ENCODE results near the gene OR51Q1.

OR51Q1 gene

DNA sequence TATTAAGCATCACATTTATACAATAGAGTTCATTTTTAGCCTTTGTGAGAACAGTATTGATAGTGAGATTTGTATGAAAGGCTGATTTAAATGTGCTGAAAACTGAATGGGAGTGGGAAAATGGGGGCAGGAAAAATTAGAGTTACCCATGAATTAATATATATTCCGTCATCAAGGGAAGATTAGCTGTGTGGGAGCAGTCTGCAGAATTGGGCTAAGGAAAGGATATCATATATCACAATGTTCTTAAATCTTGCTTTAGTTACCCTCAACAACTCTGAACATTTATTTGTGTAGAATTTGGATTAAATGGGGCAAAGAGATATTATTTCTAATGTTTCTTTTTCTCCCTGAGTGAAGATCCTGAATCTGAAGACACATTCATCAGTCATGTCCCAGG lies at the start of gene OR51Q1:
Gene OR51Q1 (plus strand): TSS at position 301 of the 400 bp plus-strand sequence. CDS start 90 bp downstream, at position 391.
- H3K4me1 Mint-ChIP-seq = no peaks in the 10 kb centered on the region
- H3K27ac Mint-ChIP-seq = no peak within 1 kb of the TSS
- H3K4me3 Mint-ChIP-seq = no peak within 1 kb of the TSS
- no peak for ATAC-seq
- H3K9me3 Mint-ChIP-seq = no peaks in the 10 kb centered on the region
- DNase-seq (ENCODE audit: low spot score in 2 of 2) = no peak
- no peaks in the 10 kb centered on the region for H3K36me3 Mint-ChIP-seq

DNA sequence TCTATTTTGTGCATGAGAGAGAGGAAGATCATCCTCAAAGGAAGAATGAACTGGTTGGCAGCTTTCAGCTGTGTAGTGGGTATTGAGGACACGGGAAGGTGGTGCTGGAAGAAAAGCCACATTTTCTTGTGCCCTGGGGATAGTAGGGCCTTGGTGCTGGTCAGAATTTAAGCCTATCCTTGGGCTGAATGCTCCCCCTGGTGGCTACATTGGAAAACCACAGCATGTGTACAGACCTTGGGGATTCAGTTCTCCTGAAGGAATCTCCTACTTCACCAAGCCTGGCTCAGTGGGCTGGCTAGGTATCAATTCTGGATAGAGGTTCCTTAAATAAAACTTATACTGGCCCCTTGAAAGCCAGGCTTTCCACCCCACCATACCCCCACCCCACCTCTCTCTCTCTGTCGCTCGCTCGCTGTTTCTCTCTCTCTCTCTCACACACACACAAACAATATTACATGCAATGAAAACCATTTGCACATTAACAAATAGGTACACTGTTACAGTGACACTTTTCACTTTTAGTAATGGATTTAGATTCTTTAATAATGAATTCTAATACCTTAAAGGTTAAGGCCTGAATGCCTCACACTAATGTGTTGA lies 41.1 kb upstream of the OR51Q1 start:
- no peaks in the 10 kb centered on the region for H3K4me1 Mint-ChIP-seq
- H3K9me3 Mint-ChIP-seq = no peaks in the 10 kb centered on the region
- H3K36me3 Mint-ChIP-seq = no peaks in the 10 kb centered on the region
- no peak overlapping the region for H3K27ac Mint-ChIP-seq
- ATAC-seq (peak; percentile 59), DNase-seq (ENCODE audit: low spot score in 2 of 2) (peak; percentile 3 to 49)
- no peak overlapping the region for H3K4me3 Mint-ChIP-seq

DNA sequence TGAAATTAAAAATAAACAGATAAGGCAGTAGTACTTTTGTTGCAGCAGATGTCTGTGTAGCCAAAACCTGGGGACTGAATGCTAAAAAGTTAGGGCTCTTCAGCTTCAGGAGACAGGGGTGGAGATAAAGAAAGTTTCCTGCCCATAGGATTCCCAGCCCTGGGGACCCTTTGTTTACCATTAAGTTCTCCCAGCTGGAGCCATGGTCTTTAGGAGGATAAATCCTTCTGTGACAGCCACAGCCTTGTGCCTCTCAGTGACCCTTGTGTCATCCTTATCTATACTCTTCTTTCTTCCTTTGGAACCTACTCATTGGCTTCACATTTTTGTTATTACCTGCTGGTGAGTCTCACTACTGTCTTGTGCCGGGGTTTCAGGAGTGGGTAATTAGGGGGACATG lies 38.3 kb upstream of the OR51Q1 start, which contains the start of gene OR51M1:
Gene OR51M1 (plus strand): TSS at position 237 of the 400 bp plus-strand sequence. CDS start 5,587 bp downstream, outside the sequence.
- no peak for ATAC-seq
- no peak for DNase-seq (ENCODE audit: low spot score in 2 of 2)
- no peak within 1 kb of the TSS for H3K27ac Mint-ChIP-seq
- H3K36me3 Mint-ChIP-seq = no peaks in the 10 kb centered on the region
- no peak within 1 kb of the TSS for H3K4me3 Mint-ChIP-seq
- H3K4me1 Mint-ChIP-seq = no peaks in the 10 kb centered on the region
- H3K9me3 Mint-ChIP-seq = no peaks in the 10 kb centered on the region

- H3K4me3 Mint-ChIP-seq = no peak overlapping the region
- H3K4me1 Mint-ChIP-seq = no peaks in the 10 kb centered on the region
- DNase-seq (ENCODE audit: low spot score in 2 of 2) (no peak), ATAC-seq (no peak)
- no peak overlapping the region for H3K27ac Mint-ChIP-seq
- H3K36me3 Mint-ChIP-seq = no peaks in the 10 kb centered on the region
- no peaks in the 10 kb centered on the region for H3K9me3 Mint-ChIP-seq
Measured at GRCh38 chr11:5384335-5384734, 37.6 kb upstream of the OR51Q1 start.

DNA sequence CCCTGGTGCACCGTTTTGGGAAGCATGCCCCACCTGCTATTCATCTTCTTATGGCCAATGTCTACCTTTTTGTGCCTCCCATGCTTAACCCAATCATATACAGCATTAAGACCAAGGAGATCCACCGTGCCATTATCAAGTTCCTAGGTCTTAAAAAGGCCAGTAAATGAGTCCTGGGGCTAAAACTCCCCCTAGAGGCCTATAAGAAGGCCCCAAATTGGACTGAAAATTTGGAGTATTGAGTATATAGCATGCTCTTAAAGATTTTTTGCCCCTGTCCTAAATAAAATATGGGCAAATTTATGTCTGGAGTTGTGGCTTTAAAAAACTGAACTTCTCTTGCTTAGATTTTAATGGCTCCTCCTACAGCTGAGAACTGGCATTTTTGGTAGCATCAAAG lies 31.7 kb upstream of the OR51Q1 start:
- Mint-ChIP-seq H3K4me3 (no peak overlapping the region), H3K9me3 (no peaks in the 10 kb centered on the region), H3K36me3 (no peaks in the 10 kb centered on the region), H3K4me1 (no peaks in the 10 kb centered on the region), H3K27ac (no peak overlapping the region)
- DNase-seq (ENCODE audit: low spot score in 2 of 2) = no peak
- ATAC-seq = no peak

GRCh38 chr11:5394091-5394490 lies 27.8 kb upstream of the OR51Q1 start:
- Mint-ChIP-seq H3K9me3 (peaks cover 3% of the 10 kb centered on the region), H3K4me3 (no peak overlapping the region), H3K4me1 (no peaks in the 10 kb centered on the region), H3K36me3 (no peaks in the 10 kb centered on the region), H3K27ac (no peak overlapping the region)
- DNase-seq (ENCODE audit: low spot score in 2 of 2) (no peak), ATAC-seq (no peak)

DNA sequence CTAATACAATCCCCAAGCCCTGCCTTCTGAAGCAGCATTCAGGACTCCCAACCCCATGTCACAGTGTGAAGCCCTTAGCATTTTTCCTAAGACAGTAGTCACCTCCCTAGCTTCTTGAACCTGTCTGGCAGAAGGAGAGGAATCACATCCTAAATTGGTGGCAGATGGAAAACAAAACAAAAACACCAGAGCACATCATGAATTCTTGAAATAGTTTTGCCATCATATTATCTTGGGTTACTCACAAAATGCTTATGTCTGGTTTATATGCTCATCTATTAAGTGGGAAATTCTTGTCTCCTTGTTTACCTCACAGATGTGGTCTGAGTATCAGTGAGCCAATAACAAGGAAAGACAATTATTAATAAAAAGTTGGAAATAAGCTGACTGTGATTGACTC lies 23.0 kb upstream of the OR51Q1 start:
- Mint-ChIP-seq H3K36me3 (no peaks in the 10 kb centered on the region), H3K9me3 (peaks cover 3% of the 10 kb centered on the region), H3K4me3 (no peak overlapping the region), H3K4me1 (no peaks in the 10 kb centered on the region), H3K27ac (no peak overlapping the region)
- ATAC-seq (no peak), DNase-seq (ENCODE audit: low spot score in 2 of 2) (no peak)

DNA sequence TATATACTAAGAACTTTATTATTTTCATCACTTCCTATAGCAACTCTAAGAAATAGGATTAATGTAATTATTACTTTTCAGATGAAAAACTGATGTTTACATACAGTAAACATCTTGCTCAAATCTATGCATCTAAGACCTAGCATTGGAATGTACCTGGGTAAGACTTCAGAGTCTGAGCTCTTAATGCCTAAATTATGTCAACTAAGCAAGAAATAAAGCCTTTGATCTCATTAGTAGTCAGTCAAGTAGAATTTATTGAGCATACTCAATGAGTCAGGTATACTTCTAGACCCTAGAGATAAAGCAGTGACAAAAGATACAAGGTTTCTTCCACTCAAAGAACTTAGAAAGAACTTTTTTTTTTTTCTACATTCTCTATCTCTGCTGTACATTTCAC lies 16.7 kb upstream of the OR51Q1 start:
- H3K36me3 Mint-ChIP-seq = no peaks in the 10 kb centered on the region
- no peaks in the 10 kb centered on the region for H3K9me3 Mint-ChIP-seq
- H3K27ac Mint-ChIP-seq = no peak overlapping the region
- no peak for ATAC-seq
- H3K4me3 Mint-ChIP-seq = no peak overlapping the region
- DNase-seq (ENCODE audit: low spot score in 2 of 2) = no peak
- no peaks in the 10 kb centered on the region for H3K4me1 Mint-ChIP-seq

GRCh38 chr11:5420993-5421392 lies 918 bp upstream of the OR51Q1 start:
- no peak for ATAC-seq
- Mint-ChIP-seq H3K9me3 (no peaks in the 10 kb centered on the region), H3K36me3 (no peaks in the 10 kb centered on the region), H3K27ac (no peak overlapping the region), H3K4me3 (no peak overlapping the region), H3K4me1 (no peaks in the 10 kb centered on the region)
- no peak for DNase-seq (ENCODE audit: low spot score in 2 of 2)

DNA sequence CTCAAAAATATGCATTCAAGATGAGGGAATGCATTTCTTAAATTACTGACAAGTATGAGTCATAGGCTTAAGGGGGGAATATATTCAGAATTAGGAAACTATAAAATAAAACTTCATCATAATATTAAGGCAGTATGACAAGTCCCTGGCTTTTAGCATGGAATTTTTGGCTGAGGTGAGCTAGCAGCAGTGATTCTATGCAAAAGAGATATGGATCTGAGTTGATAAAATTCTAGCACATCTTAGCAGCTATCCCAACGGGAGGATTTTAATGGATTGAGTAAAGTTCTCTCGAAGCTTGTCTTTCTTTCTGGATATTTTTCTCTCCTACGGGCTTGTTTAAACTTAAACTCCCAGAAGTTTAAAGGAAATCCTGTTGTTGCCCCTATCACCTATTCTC lies 1.2 kb downstream of the OR51Q1 start:
- no peak overlapping the region for H3K4me3 Mint-ChIP-seq
- H3K4me1 Mint-ChIP-seq = no peaks in the 10 kb centered on the region
- DNase-seq (ENCODE audit: low spot score in 2 of 2) (no peak), ATAC-seq (no peak)
- no peaks in the 10 kb centered on the region for H3K9me3 Mint-ChIP-seq
- H3K27ac Mint-ChIP-seq = no peak overlapping the region
- no peaks in the 10 kb centered on the region for H3K36me3 Mint-ChIP-seq

DNA sequence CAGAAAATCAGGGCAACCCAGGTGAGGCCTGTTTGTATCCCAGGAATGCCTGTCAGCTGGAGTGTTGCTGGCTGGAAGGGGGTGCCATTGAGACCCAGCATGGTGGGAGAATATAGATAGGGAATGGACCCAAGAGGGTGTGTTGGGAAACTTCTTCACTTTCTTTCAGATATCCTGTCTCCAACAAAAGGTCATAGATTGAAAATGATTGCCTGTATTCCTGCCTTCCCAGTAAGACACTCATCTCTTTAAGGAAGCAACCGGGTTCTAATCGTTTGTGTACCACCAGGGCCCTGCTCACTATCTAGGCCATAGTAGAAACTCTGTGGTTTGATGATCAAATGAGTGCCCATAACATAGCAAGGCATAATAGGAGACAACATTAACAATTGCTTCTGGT lies 19.5 kb downstream of the OR51Q1 start, which contains the start of gene OR51I1:
Gene OR51I1 (minus strand): TSS at position 101 of the 400 bp plus-strand sequence. CDS start 0 bp downstream, at position 101.
- ATAC-seq = no peak
- no peaks in the 10 kb centered on the region for H3K9me3 Mint-ChIP-seq
- H3K27ac Mint-ChIP-seq = no peak within 1 kb of the TSS
- no peaks in the 10 kb centered on the region for H3K36me3 Mint-ChIP-seq
- no peak within 1 kb of the TSS for H3K4me3 Mint-ChIP-seq
- H3K4me1 Mint-ChIP-seq = no peaks in the 10 kb centered on the region
- no peak for DNase-seq (ENCODE audit: low spot score in 2 of 2)

DNA sequence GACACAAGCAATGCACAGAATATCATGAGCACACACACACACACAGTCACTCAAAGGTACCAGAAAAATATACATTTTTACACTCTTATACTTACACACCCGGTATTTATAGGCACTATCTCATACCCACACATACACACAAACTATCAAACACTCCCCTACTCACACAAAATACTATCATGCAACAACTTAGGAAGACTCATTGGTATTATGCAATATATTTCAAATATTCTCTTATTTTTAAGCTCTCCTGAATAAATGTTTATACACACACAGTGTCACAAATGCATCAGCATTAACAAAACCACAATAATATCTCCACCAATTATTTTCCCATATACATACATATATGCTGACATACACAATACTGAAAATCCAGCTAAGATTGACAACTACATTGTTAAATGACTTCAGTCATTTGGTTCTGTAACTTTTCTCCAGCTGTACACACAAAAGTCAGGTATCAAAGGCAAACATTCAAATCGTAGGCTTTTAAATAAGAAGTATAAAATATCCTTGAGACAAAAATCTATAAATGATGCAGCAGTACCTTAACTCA lies 22.0 kb downstream of the OR51Q1 start:
- Mint-ChIP-seq H3K4me1 (no peaks in the 10 kb centered on the region), H3K9me3 (no peaks in the 10 kb centered on the region), H3K36me3 (no peaks in the 10 kb centered on the region), H3K4me3 (no peak overlapping the region), H3K27ac (no peak overlapping the region)
- no peak for DNase-seq (ENCODE audit: low spot score in 2 of 2)
- no peak for ATAC-seq

GRCh38 chr11:5449023-5449422 lies 27.1 kb downstream of the OR51Q1 start, which contains the start of gene OR51I2:
OR51I2 (plus strand) TSS chr11:5449323; CDS start chr11:5453489, 4,166 bp downstream.
- DNase-seq (ENCODE audit: low spot score in 2 of 2) = no peak
- no peaks in the 10 kb centered on the region for H3K36me3 Mint-ChIP-seq
- no peak for ATAC-seq
- H3K4me1 Mint-ChIP-seq = no peaks in the 10 kb centered on the region
- no peak within 1 kb of the TSS for H3K27ac Mint-ChIP-seq
- no peak within 1 kb of the TSS for H3K4me3 Mint-ChIP-seq
- H3K9me3 Mint-ChIP-seq = no peaks in the 10 kb centered on the region

DNA sequence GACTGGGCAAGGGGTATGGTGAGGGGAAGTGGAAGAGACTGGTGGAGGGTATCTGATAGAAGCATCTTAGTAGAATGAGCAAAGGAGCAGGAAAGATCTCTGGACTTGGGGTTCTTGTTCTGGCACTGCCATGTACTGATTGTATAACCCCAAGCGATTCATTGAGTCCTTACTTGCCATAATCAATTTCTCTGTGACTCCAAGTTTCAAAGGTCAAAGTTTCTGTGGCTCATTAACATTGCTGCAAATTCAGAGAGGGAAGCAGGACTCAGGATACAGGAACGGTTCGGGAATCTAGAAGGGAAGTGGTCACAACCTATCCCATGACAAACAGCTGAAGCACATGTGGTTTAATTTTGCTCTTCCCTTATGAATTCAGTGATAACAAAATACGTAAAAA lies 27.5 kb downstream of the OR51Q1 start:
- no peaks in the 10 kb centered on the region for H3K9me3 Mint-ChIP-seq
- no peak overlapping the region for H3K4me3 Mint-ChIP-seq

DNA sequence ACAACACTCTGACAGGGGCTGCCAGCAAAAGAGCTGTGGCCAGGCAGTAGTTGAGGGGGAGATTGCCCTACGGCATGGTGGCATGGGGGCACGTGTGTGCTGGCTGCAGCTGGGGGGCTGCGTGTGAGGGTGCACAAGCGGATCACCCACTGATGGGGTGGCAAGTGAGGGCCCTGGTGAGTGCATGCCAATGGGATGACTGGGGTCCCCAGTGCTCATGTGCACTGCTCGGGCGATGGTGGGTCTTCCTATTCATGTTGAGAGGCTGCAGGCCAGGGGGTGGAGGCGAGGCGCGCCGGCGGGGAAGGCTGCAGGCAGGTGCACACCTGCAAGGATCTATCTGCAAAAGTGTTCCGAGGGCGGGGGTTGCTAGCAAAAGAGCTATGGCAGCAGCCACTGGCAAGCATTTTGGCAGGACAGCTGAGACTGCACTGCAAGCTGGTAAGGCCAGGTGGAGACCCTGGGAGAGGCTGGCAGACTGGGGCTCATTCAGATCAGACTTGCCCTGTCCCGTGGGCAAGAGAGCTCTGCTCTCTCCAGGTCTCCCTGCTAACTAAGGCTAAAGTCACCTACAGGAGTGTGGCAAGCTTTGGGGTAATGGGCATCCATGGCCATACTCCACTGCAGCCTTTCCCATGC lies 39.2 kb downstream of the OR51Q1 start:
- Mint-ChIP-seq H3K9me3 (peaks cover 3% of the 10 kb centered on the region), H3K27ac (no peak overlapping the region), H3K4me3 (no peak overlapping the region), H3K36me3 (no peaks in the 10 kb centered on the region), H3K4me1 (no peaks in the 10 kb centered on the region)
- no peak for DNase-seq (ENCODE audit: low spot score in 2 of 2)
- peak; percentile 19 for ATAC-seq

More for the DNA sequence above, 27.5 kb downstream of the OR51Q1 start:
- Mint-ChIP-seq H3K27ac (no peak overlapping the region), H3K4me1 (no peaks in the 10 kb centered on the region), H3K36me3 (no peaks in the 10 kb centered on the region)
- DNase-seq (ENCODE audit: low spot score in 2 of 2) (no peak), ATAC-seq (no peak)

- DNase-seq (ENCODE audit: low spot score in 2 of 2) (no peak), ATAC-seq (no peak)
- H3K9me3 Mint-ChIP-seq = no peaks in the 10 kb centered on the region
- no peaks in the 10 kb centered on the region for H3K4me1 Mint-ChIP-seq
- H3K27ac Mint-ChIP-seq = no peak overlapping the region
- H3K4me3 Mint-ChIP-seq = no peak overlapping the region
- H3K36me3 Mint-ChIP-seq = no peaks in the 10 kb centered on the region
Measured at GRCh38 chr11:5467527-5467926, 45.6 kb downstream of the OR51Q1 start.

Data from stimulated activated effector memory CD8-positive, alpha-beta T cell treated with anti-CD3 and anti-CD28 coated beads, Interleukin-12 subunit alpha, Interleukin-12 subunit beta, amount 100 ng/mL, for 72 hours (primary cell).